SK-N-SH treated with all-trans-retinoic acid at 6 μM for 48 hours (cell line): Measurements from ENCODE around the gene HSPA9.

Experiments used
- ARNTL ChIP-seq: fragments of 450-650 bp; formaldehyde crosslinking; IDR thresholded peaks from 2 replicates; pipeline ENCODE4 v1.5.0; 2020; ENCODE audit warnings: low read depth, mild to moderate bottlenecking, moderate library complexity, borderline replicate concordance
- CREB5 ChIP-seq: fragments of 250-450 bp; sonication (Bioruptor Pico); IDR thresholded peaks from 2 replicates; pipeline ENCODE4 v1.5.1; 2020; ENCODE audit warnings: low read depth, mild to moderate bottlenecking, moderate library complexity
- CSDC2 ChIP-seq: fragments of 250-450 bp; sonication (Bioruptor Pico); IDR thresholded peaks from 2 replicates; pipeline ENCODE4 v1.5.0; 2020; ENCODE audit warnings: mild to moderate bottlenecking, moderate library complexity
- OSR1 ChIP-seq: fragments of 250-450 bp; sonication (Bioruptor Pico); IDR thresholded peaks from 2 replicates; pipeline ENCODE4 v1.8.0; 2022; ENCODE audit warnings: moderate library complexity, mild to moderate bottlenecking, inconsistent platforms
- PATZ1 ChIP-seq: fragments of 250-450 bp; sonication (Bioruptor Pico); IDR thresholded peaks from 2 replicates; pipeline ENCODE4 v1.8.0; 2020; ENCODE audit warnings: mild to moderate bottlenecking, moderate library complexity, borderline replicate concordance
- POU6F1 ChIP-seq: fragments of 250-450 bp; sonication (Bioruptor Pico); IDR thresholded peaks from 2 replicates; pipeline ENCODE4 v1.8.0; 2021; ENCODE audit warnings: low read depth, mild to moderate bottlenecking, moderate library complexity, borderline replicate concordance
- RARB ChIP-seq: fragments of 250-450 bp; sonication (Bioruptor Pico); IDR thresholded peaks from 2 replicates; pipeline ENCODE4 v1.8.0; 2021; ENCODE audit warnings: mild to moderate bottlenecking, moderate library complexity
- TSHZ2 ChIP-seq: fragments of 250-450 bp; sonication (Bioruptor Pico); IDR thresholded peaks from 2 replicates; pipeline ENCODE4 v1.5.0; 2020; ENCODE audit warnings: mild to moderate bottlenecking, moderate library complexity
- ZC3H10 ChIP-seq: fragments of 250-450 bp; sonication (Bioruptor Pico); IDR thresholded peaks from 2 replicates; pipeline ENCODE4 v1.5.1; 2021; ENCODE audit warnings: mild to moderate bottlenecking, moderate library complexity
- ZFP3 ChIP-seq: fragments of 250-450 bp; sonication (Bioruptor Pico); IDR thresholded peaks from 2 replicates; pipeline ENCODE4 v1.5.0; 2020; ENCODE audit warnings: mild to moderate bottlenecking, moderate library complexity
- ZFP30 ChIP-seq: fragments of 450-650 bp; formaldehyde crosslinking; IDR thresholded peaks from 2 replicates; pipeline ENCODE4 v1.5.0; 2022; ENCODE audit warnings: mild to moderate bottlenecking, moderate library complexity
- ZNF565 ChIP-seq: fragments of 450-650 bp; formaldehyde crosslinking; conservative IDR thresholded peaks from 2 replicates; pipeline ENCODE4 v1.5.0; 2020; ENCODE audit warnings: low read depth, mild to moderate bottlenecking, moderate library complexity
- ZNF70 ChIP-seq: fragments of 450-650 bp; formaldehyde crosslinking; IDR thresholded peaks from 2 replicates; pipeline ENCODE4 v1.5.0; 2020; ENCODE audit warnings: mild to moderate bottlenecking, moderate library complexity
- ZNF8 ChIP-seq: fragments of 450-650 bp; formaldehyde crosslinking; IDR thresholded peaks from 2 replicates; pipeline ENCODE4 v1.5.0; 2020; ENCODE audit warnings: mild to moderate bottlenecking, moderate library complexity

GRCh38 chr5:138523406-138523805 lies 51.8 kb downstream of the HSPA9 start:
- no peak for TF ChIP-seq RARB
- no peak for TF ChIP-seq CREB5
- no peak for TF ChIP-seq OSR1 (CRISPR knock-in tag)
- no peak for TF ChIP-seq CSDC2 (CRISPR knock-in tag)
- no peak for TF ChIP-seq ZNF565 (CRISPR knock-in tag)
- no peak for TF ChIP-seq ZFP3 (CRISPR knock-in tag)
- TF ChIP-seq POU6F1 (CRISPR knock-in tag), result no peak
- no peak for TF ChIP-seq ZC3H10 (CRISPR knock-in tag)
- TF ChIP-seq TSHZ2, result no peak
- no peak for TF ChIP-seq ZFP30 (CRISPR knock-in tag)
- TF ChIP-seq ARNTL, result no peak
- no peak for TF ChIP-seq PATZ1
- TF ChIP-seq ZNF8, result no peak
- TF ChIP-seq ZNF70, result no peak
